Germinal center (tissue), 1 donor: Measurements from ENCODE around the gene RPL23.
A peak's percentile ranks its signal among the peaks of the same experiment; 100 is the strongest.

Experiments
- DNase-seq: peaks from one replicate; pipeline ENCODE4 v3.0.0; 2012; ENCODE audit warnings: mixed read lengths, low spot score

The RPL23 gene

DNA sequence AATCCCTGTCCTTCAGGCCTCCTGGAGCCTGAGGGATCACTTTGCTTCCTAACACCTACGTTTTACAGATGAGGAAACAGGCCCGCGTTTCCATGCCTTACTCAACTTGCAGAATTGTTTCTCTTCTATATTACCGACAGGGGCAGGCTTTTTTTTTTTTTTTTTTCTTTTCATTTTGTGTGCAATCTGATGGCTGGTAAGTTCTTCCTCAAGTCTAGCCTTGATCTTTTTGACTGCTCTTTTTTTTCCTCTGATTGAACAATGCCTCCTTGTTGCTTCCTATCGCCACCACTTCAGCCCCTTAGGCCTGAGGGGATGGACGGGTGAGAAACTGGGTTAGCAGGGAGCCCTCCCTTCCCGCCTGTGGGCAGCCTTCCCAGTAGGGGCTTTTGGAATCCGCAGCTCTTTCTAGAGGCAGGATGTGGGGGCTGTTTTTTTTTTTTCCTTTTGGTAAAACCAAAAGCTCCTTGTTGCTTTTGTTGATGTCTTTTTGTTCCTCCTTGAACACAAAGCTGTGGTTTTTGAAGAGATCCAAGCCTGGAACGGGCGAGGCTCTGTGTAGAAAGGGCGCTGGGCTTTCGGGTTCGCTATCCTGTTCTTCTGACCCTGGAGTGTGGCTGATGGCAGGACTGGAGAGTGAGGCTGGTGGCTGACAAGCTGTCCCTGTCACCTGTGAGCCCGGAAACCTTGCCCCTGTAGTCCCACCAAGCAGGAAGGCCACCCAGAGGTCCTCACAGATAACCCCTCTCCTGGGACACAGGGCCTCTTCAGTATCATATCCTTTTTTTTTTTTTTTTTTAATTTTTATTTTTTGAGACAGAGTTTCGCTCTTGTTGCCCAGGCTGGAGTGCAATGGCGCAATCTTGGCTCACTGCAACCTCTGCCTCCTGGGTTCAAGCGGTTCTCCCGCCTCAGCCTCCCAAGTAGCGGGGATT, 30.3 kb upstream of the RPL23 start:
- no peak for DNase-seq

DNA sequence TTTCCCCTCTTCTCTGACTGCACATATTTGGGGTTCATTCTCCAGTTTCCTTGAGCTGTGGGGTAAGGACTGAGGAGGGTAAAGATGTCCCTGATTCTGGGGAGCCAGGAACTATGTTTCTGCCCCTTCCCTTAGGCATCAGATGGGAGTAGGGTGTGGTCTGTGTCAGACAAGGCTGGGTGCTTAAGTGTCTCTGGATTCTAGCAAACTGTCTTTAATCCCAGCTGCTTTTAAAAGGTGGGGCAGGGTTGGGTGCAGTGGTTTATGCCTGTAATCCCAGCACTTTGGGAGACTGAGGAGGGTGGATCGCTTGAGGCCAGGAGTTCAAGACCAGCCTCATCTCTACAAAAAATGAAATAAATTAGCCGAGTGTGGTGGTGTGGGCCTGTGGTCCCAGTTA, 29.3 kb upstream of the RPL23 start:
- no peak for DNase-seq

DNA sequence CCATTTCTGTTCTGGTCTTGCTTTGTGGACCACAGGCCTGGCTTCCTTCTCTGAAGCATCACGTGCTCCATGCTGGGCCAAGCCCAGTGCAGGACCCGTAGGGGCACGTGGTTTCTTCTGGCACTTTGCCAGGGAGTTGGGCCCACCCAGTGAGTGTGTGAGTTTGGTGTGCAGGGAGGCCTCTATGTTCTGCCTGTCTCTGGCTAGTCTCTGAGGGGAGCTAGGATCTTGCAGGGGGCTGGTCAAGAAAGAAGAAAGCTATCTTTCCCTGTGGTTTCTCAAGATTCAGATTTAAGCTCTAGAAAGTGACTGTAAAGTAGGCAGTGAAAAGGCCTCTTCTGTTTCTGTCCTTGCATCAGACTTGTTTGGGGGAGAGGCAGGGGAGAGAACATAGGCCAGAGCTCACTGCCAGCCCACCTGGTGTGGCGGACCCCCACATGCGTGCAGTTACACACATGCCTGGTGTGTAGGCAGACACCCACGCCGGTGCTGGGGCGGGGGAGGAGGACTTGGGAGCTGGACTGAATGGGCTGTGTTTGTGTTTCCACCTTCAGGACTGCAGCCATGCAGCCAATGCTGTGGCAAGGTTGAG, 28.2 kb upstream of the RPL23 start:
- DNase-seq, result no peak

DNA sequence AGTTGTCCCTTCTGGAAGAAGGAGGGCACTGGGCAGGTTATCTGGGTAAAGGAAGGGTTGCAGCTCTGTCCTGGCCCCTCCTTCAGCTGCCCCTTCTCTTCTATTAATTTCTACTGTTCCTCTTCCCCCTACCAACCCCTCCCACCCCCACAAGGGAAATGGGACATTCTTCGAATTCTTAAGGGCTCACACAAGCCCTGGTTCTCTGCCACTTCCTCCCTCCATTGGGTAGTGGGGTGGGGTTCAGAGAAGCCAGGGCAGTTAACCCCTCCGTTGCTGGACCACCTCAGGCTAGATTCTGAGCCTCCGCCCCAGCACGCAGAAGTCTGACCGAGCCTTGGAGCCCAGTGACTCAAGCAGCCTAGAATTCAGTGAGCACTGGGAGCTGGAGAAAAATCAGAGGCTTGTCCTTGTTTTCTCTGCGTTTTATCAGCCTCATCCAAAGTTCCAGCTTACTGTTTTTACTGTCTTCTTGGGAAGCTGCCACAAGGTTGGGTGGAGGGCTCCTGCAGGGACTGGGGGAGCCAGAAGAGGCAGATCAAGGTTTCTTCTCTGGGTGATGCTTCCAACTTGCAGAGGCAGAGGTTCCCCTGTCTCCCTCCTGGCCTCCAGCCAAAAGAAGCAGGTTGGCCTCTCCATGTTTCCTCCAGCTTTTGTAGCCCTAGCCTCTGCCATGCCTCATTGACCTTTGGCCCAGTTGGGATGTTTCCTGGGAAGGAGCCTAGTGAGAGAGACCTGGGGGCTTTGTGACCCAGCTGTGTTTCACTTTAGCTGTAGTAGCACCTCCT, 26.6 kb upstream of the RPL23 start:
- no peak for DNase-seq

DNA sequence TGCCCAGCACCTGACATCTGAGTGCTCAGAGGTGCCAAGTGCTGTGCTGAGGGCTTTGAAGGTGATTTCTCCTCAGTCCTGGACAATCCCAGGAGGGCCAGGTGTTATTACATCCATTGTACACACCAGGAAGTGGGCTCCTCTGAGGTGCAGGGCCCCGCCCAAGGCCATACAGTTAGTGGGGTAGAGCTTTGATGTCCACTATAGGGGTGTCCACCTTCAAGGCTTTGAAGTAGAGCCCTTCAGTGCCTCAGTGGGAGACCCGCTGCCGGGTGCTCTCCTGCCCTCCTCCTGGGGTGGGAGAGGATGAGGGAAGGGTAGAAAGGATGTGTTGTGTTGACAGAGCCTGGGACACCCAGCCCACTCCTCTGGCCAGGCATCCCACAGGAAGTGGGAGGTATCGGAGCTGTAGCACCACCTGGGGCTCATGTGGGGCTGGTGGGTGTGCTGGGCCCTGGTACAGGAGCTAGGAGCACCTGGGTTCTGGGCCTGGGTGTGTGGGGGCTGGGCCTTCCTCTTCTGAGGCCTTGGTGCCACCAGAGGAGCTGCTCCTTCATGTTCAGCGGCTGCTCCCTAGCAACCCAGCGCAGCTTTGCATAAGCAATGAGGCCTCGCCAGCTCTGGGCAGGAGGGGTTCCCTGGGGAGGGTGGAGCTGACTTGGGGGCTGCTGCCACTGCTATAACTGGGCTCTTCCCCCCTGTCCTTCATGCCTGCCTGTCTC, 23.8 kb upstream of the RPL23 start:
- peak; percentile 85 for DNase-seq

DNA sequence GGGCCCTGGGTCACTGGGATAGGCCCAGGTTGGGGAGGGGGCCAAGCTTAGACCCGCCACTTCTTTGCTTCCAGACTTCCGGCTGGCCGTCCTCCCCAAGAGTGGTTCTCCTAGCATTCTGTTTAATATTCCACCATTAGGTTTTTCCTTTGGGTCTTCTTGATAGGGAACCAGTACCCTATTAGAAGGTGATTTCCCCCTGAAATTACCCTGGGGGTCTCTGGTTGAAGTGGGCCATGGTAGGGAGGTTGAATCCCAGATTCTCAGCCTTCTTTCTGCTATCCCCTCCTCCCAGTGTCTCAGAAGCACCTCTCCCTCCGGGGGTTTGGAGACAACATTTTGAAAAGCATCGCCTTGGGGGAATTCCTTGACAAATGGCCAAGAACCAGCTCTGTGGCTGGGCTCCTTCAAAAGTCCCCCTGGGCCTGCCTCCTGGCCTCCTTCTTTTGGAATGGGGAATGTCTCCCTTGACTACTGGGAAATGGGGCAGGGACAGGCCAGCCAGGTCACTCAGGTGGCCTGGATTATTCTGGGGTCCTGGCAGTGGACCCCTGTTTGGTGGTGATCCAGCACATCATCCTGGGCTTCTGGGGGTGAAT, 22.1 kb upstream of the RPL23 start:
- no peak for DNase-seq

DNA sequence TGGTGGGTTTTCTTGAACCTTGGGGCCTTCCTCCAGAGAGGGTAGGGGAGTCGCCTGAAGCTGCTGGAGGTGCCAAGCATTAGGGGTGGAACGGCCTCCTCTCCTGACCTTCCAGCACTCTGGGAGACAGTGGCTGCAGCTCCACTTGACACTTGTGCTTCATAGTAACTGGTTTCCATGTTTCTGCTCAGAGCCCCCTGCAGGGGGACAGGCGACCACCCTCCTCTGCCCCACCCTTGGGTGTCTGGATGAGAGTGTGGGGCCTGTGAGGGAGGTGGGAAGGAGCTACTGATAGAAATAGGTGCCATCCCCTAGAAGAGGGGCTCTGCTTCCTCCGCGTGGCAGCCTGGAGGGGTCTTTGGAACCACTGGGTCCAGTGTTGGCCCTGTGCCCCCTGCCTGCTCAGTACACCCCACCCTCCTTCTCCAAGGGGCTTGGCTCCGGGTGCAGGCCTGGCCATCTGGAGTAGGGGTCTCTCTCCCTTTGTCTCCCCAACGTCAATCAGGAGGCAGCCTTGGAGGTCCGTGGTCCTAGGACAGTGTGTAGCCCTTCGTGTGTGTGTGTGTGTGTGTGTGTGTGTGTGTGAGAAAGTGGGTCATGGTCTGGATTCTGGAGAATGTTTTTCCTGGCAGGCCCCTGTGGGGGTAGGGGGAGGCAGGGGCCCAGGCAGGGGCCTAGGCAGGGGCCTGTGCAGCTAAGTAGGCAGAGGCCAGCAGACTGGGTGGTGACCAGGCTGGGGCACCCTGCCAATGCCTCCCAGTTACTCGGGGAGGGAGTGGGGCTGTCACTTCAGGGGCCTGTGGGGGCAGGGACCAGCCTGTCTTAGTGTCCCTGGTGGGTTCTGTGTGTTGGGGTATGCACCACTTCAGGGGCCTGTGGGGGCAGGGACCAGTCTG, 21.2 kb upstream of the RPL23 start:
- DNase-seq, result no peak

DNA sequence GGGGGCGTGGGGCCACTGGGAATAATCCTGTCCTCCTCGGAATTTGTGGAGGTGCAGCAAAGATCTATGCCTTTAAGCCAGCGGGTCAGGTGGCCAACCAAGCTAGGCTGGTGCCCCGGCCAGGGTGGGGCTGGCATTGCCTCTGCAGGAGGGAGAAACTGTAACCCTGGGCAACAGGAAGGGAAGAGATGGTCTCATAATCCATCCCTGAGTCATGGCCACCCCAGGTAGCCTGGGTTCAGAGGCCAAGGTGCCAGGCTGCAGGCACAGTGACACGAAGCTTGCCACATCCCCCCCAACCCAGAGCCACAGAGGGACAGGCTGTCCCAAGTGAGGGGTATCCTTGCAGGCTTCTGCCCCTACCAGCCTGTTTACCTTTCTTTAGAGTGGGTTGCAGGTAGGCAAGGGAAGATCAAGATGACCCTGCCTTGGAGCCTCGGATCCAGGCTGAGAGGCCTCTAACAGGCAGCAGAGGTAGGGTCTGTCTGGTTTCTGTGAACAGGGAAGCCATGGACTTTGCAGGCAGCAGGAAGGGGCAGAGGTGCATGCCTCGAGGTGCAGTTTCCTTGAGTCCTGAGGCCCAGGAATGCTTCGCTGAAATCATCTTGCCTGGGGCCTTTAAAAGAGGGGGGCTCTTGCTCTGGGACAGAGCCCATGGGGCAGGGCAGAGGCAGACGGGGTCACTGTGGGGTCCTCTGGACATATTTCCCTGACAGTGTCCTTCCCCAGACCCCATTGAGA, 20.3 kb upstream of the RPL23 start:
- no peak for DNase-seq

DNA sequence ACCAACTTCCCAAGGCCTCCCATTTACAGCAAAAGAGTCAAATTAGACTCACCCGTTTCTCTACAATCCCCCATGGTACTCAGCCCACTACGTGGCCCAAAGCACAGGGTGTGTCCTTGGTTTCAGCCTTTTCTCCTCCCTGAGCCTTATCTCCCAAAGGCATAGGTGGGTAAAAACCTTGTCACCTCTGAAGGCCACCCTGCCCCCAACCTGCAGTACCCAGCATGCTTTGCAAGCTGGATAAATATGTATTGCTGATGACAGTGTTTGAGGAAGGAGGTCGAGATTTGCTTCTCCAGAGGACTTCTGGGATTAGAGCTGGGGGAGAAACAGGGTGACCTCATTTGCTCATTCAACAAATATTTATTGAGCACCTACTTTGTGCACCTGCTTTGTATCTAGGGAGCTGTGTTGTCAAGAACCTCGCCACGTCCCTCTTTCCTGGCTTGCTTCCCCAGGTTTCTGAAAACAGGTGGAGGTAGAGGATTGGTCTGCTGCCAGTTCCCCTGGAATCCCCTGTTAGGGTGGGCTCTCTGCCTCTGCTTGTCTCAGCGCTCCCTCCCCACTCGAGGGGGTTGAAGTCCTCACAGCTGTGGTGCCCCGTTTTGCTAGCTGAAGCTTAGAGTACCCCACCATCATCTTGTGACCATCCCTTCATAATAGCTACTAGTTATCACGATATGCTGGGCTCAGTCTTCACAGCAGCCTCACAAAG, 19.3 kb upstream of the RPL23 start:
- DNase-seq, result no peak

DNA sequence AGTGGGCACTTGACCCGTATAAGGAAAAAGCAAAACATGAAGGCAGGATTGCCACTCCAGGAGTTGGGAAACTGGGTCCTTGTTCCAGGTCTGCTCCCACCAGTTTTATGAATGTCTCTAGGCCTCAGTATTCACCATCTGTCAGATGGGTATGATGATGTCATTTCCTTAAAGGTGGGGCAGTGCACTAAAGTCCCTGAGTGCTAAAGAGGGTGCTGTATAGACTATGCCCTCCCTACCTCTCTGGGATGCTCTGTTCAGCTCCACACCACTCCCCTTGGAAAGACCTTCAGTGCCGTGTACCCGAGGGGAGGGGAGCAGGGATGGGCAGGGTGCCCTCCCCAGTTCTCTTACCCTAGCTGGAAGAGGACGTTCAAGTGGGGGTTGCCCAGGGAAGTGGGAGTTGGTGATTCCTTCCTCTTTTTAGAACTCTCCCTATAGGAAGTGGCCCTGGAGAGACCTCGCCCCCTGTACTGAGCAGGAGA, 18.5 kb upstream of the RPL23 start:
- no peak for DNase-seq

DNA sequence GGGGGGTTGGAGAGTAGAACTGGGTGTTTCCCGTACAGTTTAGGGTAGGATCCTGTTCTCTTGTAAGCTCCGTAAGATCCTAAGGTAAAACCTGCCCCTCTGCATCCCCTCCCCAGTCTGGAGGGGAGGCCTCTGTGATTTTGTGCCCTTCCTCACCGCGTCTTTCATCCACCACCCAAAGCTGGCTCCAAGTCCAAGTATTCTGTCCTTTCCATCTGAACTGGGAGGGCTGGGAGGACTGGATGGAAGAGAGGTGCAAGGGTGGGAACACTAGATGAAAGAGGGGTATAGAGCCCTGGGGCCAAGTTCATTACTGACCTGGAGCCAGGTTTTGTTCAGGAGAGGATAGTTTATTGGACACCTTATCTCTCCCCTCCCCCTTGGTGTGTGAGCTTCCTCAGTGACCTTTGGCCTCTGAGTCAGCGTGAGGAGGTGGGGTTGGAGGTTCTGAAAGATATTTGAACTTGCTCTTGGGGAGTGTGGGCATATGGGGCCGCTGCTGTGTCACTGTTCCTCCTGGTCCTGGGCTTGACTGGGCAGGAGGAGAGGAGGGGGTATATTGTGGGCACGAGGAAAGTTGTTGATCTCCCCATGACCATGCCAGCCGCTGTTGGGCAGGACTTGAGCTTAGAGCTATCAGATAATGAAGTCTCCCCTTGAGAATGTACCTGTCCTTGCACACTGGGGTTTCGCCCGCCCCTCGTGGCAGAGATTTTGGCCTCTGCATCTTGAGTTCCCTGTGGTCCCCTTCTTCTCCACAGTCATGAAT, 17.9 kb upstream of the RPL23 start:
- DNase-seq, result no peak

DNA sequence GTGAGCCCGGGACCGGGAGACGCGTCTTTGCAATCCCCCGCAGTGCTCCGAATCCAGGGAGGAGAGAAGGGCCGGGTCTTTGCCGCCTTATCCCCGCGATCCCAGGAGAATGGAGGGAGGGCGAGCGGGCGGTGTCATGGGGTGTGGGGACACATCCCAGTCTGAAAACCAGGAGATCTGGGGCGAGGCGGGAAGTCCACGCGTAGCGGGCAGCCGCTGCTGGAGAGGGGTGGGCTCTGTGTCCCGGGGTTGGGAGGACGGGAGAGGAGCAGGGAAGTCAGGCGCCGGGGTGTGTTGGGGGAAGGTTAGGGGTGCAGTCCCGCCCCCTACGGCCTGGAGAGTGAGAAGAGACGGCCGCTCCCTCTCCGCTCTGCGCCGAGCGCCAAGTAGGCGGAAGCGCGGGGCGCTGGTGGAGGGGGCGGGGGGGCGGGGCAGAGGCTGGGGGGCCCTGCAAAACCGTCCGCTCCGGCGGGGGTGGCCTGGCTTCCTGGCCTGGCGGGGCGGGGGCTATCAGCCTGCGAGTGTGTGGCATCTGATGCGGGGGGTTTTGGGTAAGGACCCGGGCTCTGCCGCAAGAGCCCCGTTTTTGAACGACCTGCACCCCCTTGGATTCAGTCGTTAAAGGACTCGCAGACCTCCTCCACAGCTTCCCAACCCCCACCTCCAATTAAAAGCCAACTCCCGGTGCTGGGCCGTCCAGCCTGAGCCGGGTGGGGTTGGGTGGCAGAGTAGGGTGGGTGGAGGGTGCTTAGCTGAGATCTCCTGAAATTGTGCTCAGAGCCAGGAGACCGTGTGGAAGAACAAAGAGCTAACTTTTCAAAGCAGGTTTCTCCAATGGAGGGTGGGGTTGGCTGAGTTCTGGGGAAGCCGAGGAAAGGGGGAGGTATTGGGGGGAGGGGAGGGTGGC, 17.0 kb upstream of the RPL23 start:
- DNase-seq, result peak; percentile 78

DNA sequence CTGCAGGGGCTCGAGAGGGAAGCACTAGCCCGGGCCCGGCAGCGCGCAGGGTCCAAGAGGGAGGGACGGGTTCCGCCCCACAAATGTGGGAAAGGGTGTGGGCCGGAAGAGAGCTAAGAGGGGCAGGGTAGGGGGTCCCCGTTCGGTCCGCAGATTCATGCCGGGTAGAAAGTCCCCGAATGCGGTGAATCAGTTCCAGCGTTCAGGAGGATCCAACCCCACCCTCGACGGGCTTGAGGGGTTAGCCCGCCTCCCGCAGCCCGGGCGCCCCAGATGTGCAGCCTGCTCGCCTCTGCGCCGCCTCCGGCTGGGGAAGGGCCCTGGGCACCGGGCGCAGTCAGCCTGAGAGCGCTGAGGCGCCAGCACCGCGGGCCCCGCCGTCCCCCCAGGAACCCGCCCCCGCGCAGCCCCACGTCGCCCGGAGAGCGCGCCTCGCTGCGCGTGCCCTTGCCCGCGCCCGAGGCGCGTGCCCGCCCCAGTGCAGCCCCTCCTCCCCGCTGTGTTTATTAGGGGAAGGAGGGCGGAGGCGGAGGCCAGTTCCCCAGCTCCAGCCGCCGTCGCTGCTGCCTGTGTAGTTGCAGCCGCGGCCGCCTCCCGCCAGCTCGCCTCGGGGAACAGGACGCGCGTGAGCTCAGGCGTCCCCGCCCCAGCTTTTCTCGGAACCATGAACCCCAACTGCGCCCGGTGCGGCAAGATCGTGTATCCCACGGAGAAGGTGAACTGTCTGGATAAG, 16.2 kb upstream of the RPL23 start, which contains the start of gene LASP1:
LASP1 (plus strand) TSS at position 533 of the 733 bp plus-strand sequence; CDS start at position 665, 132 bp downstream.
- DNase-seq, result peak; percentile 93

DNA sequence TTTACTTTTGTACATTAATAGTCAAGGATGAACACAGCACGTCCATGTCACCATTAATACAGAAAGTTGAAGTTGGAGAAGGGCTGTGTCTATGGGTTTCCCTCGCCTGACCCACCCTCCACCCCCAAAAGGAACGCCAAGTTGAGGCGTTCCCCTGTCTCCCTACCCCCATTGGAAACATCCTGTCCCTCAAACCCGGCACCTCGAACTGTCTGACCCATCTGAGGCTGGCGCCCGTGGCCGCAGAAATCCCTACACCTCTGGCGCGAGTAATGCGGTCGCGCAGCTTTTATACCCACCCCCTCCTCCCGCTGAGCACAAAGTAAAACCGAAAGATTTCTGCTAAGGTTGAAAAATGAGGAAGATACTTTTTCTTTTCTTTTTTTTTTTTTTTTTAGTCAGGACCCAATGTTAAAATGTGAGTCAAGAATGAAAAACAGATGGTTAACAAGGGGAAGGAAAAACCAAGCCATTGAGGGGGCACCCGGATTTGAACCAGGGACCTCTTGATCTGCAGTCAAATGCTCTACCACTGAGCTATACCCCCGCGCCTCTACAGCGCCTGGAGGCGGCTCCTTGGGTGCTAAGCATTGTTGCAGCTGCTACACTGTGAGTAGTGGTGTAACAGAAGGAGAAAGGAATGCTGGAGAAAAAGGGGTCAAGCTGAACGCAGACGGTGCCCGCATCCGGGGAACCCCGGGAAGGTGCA, 15.4 kb upstream of the RPL23 start:
- peak; percentile 81 for DNase-seq

DNA sequence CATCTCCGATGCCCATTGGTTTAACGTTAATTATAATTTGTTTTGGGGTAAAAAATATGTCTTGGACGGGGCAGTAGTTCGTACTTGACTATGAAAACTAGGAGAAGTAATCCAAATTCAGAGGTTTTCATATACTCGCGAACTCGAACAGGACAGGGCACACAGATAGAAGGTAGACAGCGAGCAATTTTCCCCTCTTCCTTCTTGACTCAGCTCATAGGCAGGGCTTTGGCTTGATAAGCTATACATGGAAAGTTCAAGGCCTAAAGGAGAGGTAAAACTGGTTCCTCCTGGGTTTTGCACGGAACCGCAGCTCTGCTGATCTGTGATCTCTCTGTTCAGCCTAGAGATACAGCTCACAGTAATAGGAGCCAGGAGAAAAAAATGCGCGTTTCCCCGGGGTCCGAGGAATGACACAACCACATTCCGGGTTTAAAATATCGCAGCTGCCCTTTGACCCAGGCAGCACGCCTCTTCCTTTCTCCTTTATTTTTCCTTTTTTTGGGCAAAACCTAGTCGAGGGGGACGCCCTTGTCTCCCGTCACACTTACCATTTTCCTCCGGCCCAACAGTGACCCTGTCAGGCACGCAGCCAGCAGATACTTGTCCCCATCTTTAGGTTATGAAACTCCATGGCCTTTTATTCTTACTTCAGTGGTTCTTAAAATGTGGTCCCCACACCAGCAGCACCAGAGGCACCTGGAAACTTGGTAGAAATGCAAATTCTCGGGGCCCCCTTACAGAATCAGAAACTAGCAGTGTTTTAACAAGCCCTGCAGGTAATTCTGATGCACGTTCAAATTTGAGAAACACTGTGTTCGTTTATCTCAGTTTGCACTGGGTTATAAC, 14.7 kb upstream of the RPL23 start:
- DNase-seq, result peak; percentile 44
